ENCODE data around the gene PRRC2B. TPM values are rescaled to one million over a fixed set of nuclear protein-coding genes. Genes with fewer than 3 reads are reported as not detected.

The PRRC2B gene
- total and polyA plus RNA-seq, 7 donors: 10.8 to 98.6 (median 65.3) TPM

GRCh38 chr9:131475956-131476776 is 82.3 kb downstream of the PRRC2B start:
- H3K4me1 ChIP-seq: no peaks in the 10 kb centered on the region
- peak; percentile 57 for DNase-seq
- no peak overlapping the region for H3K4me3 ChIP-seq
- intact Hi-C loops (cut with DNase I): no loop called here
- no peaks in the 10 kb centered on the region for H3K27me3 ChIP-seq
- no peak overlapping the region for H3K27ac ChIP-seq
- H3K36me3 ChIP-seq: peaks cover 58 to 97% (median 83%) of the 10 kb centered on the region in 4 donors
- TF ChIP-seq CTCF (IDR thresholded peaks at IDR 0.05) (peak in 3 of 4 experiments; percentile 7 to 33 (median 15)), EP300 (IDR thresholded peaks at IDR 0.05) (no peak)
- WGBS, 2 donors: 92% methylated on average over 40 of the region's 40 CpGs
- H3K9me3 ChIP-seq: no peaks in the 10 kb centered on the region

- intact Hi-C loops (cut with DNase I): no loop called here
- WGBS, 2 donors: 93 to 94% methylated on average over 18 of the region's 18 CpGs
- no peaks in the 10 kb centered on the region for H3K27me3 ChIP-seq
- peaks cover 60 to 97% (median 82%) of the 10 kb centered on the region in 4 donors for H3K36me3 ChIP-seq
- H3K4me3 ChIP-seq: no peak overlapping the region
- peaks cover 0 to 7% (median 1%) of the 10 kb centered on the region in 4 donors for H3K4me1 ChIP-seq
- DNase-seq: peak; percentile 53
- no peak for TF ChIP-seq POLR2A (IDR thresholded peaks at IDR 0.05)
- no peak for TF ChIP-seq CTCF (IDR thresholded peaks at IDR 0.05)
- no peak for TF ChIP-seq EP300 (IDR thresholded peaks at IDR 0.05)
- TF ChIP-seq POLR2AphosphoS5 (IDR thresholded peaks at IDR 0.05): no peak
- H3K9me3 ChIP-seq: no peaks in the 10 kb centered on the region
- no peak overlapping the region for H3K27ac ChIP-seq
These were observed 83.0 kb downstream of the PRRC2B start for GRCh38 chr9:131476777-131477345.

GRCh38 chr9:131477367-131477766 is 83.5 kb downstream of the PRRC2B start:
- DNase-seq: peak; percentile 27
- intact Hi-C loops (cut with DNase I): no loop called here

GRCh38 chr9:131477816-131478419 is 84.0 kb downstream of the PRRC2B start:
- H3K4me3 ChIP-seq: no peak overlapping the region
- H3K4me1 ChIP-seq: peaks cover 0 to 17% (median 7%) of the 10 kb centered on the region in 4 donors
- DNase-seq: no peak
- intact Hi-C loops (cut with DNase I): loop anchor here (2.0 kb wide), 1 partner anchor 127 kb away; no protein-coding TSS in a partner anchor
- no peak for TF ChIP-seq POLR2A (IDR thresholded peaks at IDR 0.05)
- no peak for TF ChIP-seq CTCF (IDR thresholded peaks at IDR 0.05)
- 87 to 94% methylated on average over 19 of the region's 19 CpGs for WGBS, 2 donors
- H3K9me3 ChIP-seq: no peaks in the 10 kb centered on the region
- H3K36me3 ChIP-seq: peaks cover 68 to 97% (median 86%) of the 10 kb centered on the region in 4 donors
- H3K27ac ChIP-seq: no peak overlapping the region
- no peaks in the 10 kb centered on the region for H3K27me3 ChIP-seq

More at GRCh38 chr9:131477367-131477766, 83.5 kb downstream of the PRRC2B start:
- WGBS, 2 donors: 90% methylated on average over 11 of the region's 11 CpGs
- Histone ChIP-seq H3K27me3 (no peaks in the 10 kb centered on the region), H3K4me3 (no peak overlapping the region), H3K27ac (no peak overlapping the region), H3K36me3 (peaks cover 65 to 97% (median 82%) of the 10 kb centered on the region in 4 donors), H3K4me1 (peaks cover 0 to 12% (median 4%) of the 10 kb centered on the region in 4 donors), H3K9me3 (no peaks in the 10 kb centered on the region)
- TF ChIP-seq EP300 (IDR thresholded peaks at IDR 0.05) (no peak), POLR2AphosphoS5 (IDR thresholded peaks at IDR 0.05) (no peak), POLR2A (IDR thresholded peaks at IDR 0.05) (no peak), CTCF (IDR thresholded peaks at IDR 0.05) (no peak)
